ENCODE measurements around the gene SOX13.
A peak's percentile ranks its signal among the peaks of the same experiment; 100 is the strongest.

SOX13 gene

GRCh38 chr1:204154568-204155255, 81.8 kb downstream of the SOX13 start:
- no peak for DNase-seq (ENCODE audit: low spot score)

GRCh38 chr1:204155881-204156280, 83.0 kb downstream of the SOX13 start:
- DNase-seq (ENCODE audit: low spot score): no peak

- DNase-seq (ENCODE audit: low spot score): no peak
These were observed 85.0 kb downstream of the SOX13 start for GRCh38 chr1:204157962-204158361.

- DNase-seq (ENCODE audit: low spot score): no peak
These were observed 88.9 kb downstream of the SOX13 start for GRCh38 chr1:204161609-204162493.

- DNase-seq (ENCODE audit: low spot score): peak; percentile 76
These were observed 89.7 kb downstream of the SOX13 start for GRCh38 chr1:204162494-204163074.

- no peak for DNase-seq (ENCODE audit: low spot score)
These were observed 93.3 kb downstream of the SOX13 start, which contains the start of gene REN for GRCh38 chr1:204166219-204166618. TSS of gene REN (minus strand) at chr1:204166337. CDS start at chr1:204166293, 44 bp downstream.

- DNase-seq (ENCODE audit: low spot score): no peak
These were observed 94.8 kb downstream of the SOX13 start for GRCh38 chr1:204167730-204168129.

GRCh38 chr1:204169858-204170257, 96.9 kb downstream of the SOX13 start:
- no peak for DNase-seq (ENCODE audit: low spot score)

- DNase-seq (ENCODE audit: low spot score): no peak
These were observed 97.7 kb downstream of the SOX13 start for GRCh38 chr1:204170494-204171155.

- no peak for DNase-seq (ENCODE audit: low spot score)
These were observed 98.8 kb downstream of the SOX13 start for GRCh38 chr1:204171751-204172178.

- DNase-seq (ENCODE audit: low spot score): no peak
These were observed 99.6 kb downstream of the SOX13 start for GRCh38 chr1:204172404-204173029.

- no peak for DNase-seq (ENCODE audit: low spot score)
These were observed 102.0 kb downstream of the SOX13 start for GRCh38 chr1:204174958-204175357.

GRCh38 chr1:204176049-204176448, 103.1 kb downstream of the SOX13 start:
- DNase-seq (ENCODE audit: low spot score): no peak

- no peak for DNase-seq (ENCODE audit: low spot score)
These were observed 104.2 kb downstream of the SOX13 start for GRCh38 chr1:204177133-204177532.
